GM21526 (cell line): ENCODE measurements around the gene ZNF764.
"Not testable (repeated sequence)": the region's sequence is repeated elsewhere in the genome, so short reads cannot be mapped to it uniquely, and the experiment has no call there.

ENCODE experiments used
- ATAC-seq: cut with Tn5 transposase; IDR thresholded peaks from one replicate; pipeline ENCODE4 v1.9.1; 2021; ENCODE audit warnings: moderate library complexity; ENCODE audit not compliant: unreplicated experiment, low FRiP score

The ZNF764 gene

DNA sequence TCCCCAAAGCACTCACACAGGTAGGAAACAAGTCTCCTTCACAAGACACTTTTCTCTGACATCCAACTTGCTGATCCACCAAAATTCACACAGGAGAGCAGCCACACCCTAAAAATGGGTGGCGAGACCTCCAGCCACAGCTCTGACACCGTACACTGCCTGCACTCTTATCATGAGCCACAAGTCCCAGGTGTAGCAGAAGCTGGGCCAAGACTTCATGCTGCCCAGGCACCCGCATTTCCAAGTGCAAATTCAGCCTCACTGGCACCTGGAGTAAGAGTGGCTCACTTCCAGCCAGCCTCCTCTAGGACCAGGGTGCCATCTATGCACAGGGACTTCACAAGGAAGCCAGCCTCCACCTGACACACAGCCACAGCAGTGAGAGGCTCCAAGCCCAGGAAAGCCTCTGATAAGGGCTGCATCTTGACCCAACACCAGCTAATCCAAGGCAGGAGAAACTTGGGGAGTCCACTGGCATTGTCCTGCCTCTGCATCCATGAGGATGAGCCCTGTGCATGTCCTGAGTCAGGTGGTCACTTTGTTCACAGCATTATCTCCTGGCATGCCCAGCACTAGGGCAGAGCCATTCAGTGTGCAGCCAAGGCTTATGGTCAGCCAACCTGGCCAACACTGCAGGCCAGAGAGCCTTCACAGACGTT is 29.2 kb downstream of the ZNF764 start:
- ATAC-seq, result no peak

- ATAC-seq, result peak; percentile 10
Observed at GRCh38 chr16:30527635-30528178, 30.5 kb downstream of the ZNF764 start.

GRCh38 chr16:30526823-30527634 is 31.1 kb downstream of the ZNF764 start:
- ATAC-seq, result peak; percentile 70

- ATAC-seq, result no peak
Observed at GRCh38 chr16:30526137-30526822, 31.9 kb downstream of the ZNF764 start, which contains the start of gene ZNF768. TSS of gene ZNF768 (minus strand) at chr16:30526566. CDS start at chr16:30526413, 153 bp downstream.

GRCh38 chr16:30525844-30526136 is 32.4 kb downstream of the ZNF764 start:
- ATAC-seq, result no peak

GRCh38 chr16:30524575-30525568 is 33.3 kb downstream of the ZNF764 start:
- no peak for ATAC-seq

DNA sequence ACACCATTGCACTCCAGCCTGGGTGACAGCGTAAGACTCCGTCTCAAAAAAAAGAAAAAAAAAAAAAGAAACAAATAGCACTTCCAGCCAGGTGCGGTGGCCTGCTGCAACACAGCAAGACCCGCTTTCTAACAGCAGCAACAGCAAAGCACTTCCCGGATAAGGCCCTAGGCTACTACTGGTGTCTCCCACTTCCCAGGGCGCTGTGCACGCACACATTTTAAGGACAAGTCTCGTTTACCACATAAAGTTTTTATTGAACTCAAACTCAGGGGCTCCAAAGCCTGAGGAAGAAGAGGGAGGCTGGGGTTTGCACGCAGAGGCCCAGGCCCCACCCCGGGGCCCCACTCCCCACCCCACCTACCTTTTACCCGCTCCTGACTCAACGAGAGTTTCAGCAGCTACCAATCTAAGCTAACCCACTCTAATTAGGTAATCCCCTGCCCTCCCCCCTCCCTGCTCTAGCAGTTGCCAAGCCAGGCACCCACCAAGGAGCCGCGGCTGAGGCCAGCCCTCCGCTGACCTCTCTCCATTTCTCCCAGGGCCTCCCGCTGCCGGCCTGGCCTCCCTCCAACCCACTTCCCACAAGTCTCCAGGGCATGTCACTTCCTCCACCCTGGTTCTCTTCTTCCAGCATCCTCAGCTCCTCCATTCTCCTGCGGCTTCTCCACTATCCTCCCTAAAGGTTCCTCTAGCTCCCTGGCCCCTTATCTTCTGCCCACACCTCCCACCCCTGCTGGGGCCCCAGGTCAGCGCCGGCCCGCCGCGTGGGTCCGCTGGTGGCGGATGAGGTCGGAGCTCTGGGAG is 34.2 kb downstream of the ZNF764 start:
- ATAC-seq, result no peak

- not testable (repeated sequence) for ATAC-seq
Observed at GRCh38 chr16:30522702-30523463, 35.3 kb downstream of the ZNF764 start.

- ATAC-seq, result no peak
Observed at GRCh38 chr16:30521873-30522641, 36.1 kb downstream of the ZNF764 start.

- ATAC-seq, result no peak
Observed at GRCh38 chr16:30521476-30521872, 36.7 kb downstream of the ZNF764 start.

- no peak for ATAC-seq
Observed at GRCh38 chr16:30519120-30520049, 38.8 kb downstream of the ZNF764 start.

- ATAC-seq, result no peak
Observed at GRCh38 chr16:30518552-30518951, 39.6 kb downstream of the ZNF764 start.

DNA sequence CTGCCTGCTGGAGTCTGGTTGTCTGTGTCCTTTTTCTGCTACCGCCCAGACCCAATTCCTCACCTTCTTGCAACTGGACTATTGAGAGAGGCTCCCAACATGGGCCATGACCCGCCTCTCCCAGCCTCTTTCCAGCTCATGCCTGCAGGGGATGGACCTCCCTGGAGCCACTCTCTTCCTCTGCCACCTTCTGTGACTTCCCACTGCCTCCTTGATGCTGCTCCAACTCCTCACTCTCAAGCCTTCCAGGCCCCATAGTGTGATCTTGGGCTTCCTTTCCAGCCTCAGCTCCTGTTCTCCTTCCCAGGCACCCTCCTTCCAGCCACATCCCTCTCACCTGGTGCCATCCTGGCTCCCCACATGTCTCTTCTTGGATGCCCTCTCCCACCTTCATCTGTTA is 42.9 kb downstream of the ZNF764 start:
- ATAC-seq, result no peak

DNA sequence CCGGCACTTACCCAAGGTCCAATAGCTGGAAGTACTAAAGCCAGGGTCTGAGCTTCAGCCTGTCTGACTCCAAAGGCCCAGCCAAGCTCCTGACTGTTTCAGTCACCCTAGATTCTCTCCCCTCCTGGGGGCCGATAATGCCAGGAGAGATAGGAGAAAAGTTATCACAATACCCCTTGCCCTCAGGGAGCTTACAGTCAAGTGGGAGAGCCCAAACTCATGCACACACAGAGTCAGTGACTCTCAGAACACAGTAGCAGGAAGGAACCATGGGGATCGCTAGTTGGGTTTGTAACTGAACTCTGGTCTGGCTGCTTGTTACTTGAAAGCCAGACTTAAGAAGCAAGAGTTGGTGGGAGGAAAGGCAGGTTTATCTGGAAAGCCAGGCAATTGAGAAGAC is 46.7 kb downstream of the ZNF764 start:
- no peak for ATAC-seq

DNA sequence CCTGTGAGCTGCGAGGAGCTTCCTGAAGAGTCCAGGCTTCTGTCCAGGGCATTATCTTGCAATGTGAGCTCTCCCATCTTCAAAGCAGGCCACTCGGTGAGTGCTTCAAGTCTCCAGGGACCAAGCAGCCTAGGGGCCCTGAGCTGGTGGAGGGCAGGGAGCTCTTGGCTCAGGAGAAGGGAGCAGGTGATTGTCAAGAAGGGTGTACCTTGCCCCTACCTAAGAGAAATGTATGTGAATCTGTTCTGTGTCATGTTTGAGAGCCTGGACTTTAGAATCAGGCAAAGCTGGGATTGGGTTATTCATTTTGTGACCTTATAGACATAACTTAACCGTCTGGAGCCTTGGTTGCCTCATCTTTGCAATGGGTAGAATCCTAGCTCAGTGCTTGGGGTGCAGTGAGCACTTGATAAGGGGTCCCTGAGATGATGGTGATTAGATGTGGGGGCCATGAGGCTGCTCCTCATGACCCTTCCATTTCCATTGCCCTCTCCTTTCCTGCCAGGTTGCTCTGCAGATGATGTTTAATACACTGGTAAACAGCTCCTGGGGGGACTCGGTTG is 47.7 kb downstream of the ZNF764 start:
- ATAC-seq, result no peak

GRCh38 chr16:30509081-30509765 is 49.0 kb downstream of the ZNF764 start:
- no peak for ATAC-seq
